GM18907 (cell line): ENCODE data around the gene GAPT.

ENCODE experiments used
- ATAC-seq: cut with Tn5 transposase; IDR thresholded peaks from one replicate; pipeline ENCODE4 v1.9.1; 2021; ENCODE audit warnings: mild to moderate bottlenecking, moderate library complexity; ENCODE audit not compliant: unreplicated experiment

The GAPT gene

GRCh38 chr5:58460732-58461286 is 30.4 kb upstream of the GAPT start:
- peak; percentile 87 for ATAC-seq

GRCh38 chr5:58462154-58462553 is 29.1 kb upstream of the GAPT start:
- ATAC-seq, result no peak

GRCh38 chr5:58462623-58463230 is 28.5 kb upstream of the GAPT start:
- ATAC-seq, result no peak

GRCh38 chr5:58466939-58467338 is 24.3 kb upstream of the GAPT start:
- peak; percentile 99 for ATAC-seq

- ATAC-seq, result no peak
Measured at GRCh38 chr5:58469896-58470295, 21.3 kb upstream of the GAPT start.

GRCh38 chr5:58475404-58475803 is 15.8 kb upstream of the GAPT start:
- no peak for ATAC-seq

- no peak for ATAC-seq
Measured at GRCh38 chr5:58477760-58478376, 13.4 kb upstream of the GAPT start.

- ATAC-seq, result no peak
Measured at GRCh38 chr5:58481066-58481676, 10.1 kb upstream of the GAPT start.

- ATAC-seq, result no peak
Measured at GRCh38 chr5:58481828-58482227, 9.4 kb upstream of the GAPT start.

- no peak for ATAC-seq
Measured at GRCh38 chr5:58482536-58482935, 8.7 kb upstream of the GAPT start.

GRCh38 chr5:58484505-58484904 is 6.7 kb upstream of the GAPT start:
- no peak for ATAC-seq

- no peak for ATAC-seq
Measured at GRCh38 chr5:58486290-58486689, 4.9 kb upstream of the GAPT start.

- peak; percentile 57 for ATAC-seq
Measured at GRCh38 chr5:58490402-58491050, 709 bp upstream of the GAPT start.

- ATAC-seq, result no peak
Measured at GRCh38 chr5:58493141-58493540, 1.9 kb downstream of the GAPT start.

- no peak for ATAC-seq
Measured at GRCh38 chr5:58496488-58496887, 5.3 kb downstream of the GAPT start.

GRCh38 chr5:58497386-58497785 is 6.2 kb downstream of the GAPT start:
- ATAC-seq, result no peak

- no peak for ATAC-seq
Measured at GRCh38 chr5:58497921-58498320, 6.7 kb downstream of the GAPT start.

GRCh38 chr5:58498340-58498942 is 7.2 kb downstream of the GAPT start:
- ATAC-seq, result no peak

- no peak for ATAC-seq
Measured at GRCh38 chr5:58499231-58499630, 8.0 kb downstream of the GAPT start.

GRCh38 chr5:58499941-58500340 is 8.7 kb downstream of the GAPT start:
- no peak for ATAC-seq

GRCh38 chr5:58501778-58502417 is 10.7 kb downstream of the GAPT start:
- no peak for ATAC-seq
